Measurements from ENCODE around the gene OTOF. TPM values are rescaled to one million over a fixed set of nuclear protein-coding genes. Genes with fewer than 3 reads are reported as not detected.

Gene OTOF
- total RNA-seq, 2 donors from 2014 or later = not detected

GRCh38 chr2:26460613-26461031, 17.3 kb downstream of the OTOF start:
- H3K4me3 ChIP-seq = no peak overlapping the region
- H3K36me3 ChIP-seq = no peaks in the 10 kb centered on the region
- H3K27ac ChIP-seq = no peak overlapping the region
- TF ChIP-seq CTCF (IDR thresholded peaks at IDR 0.05) = no peak
- intact Hi-C loops (cut with DNase I) = no loop called here
- no peak overlapping the region for H3K9ac ChIP-seq (ENCODE audit: low read depth in 2 of 2, low read length in 2 of 2)
- H3K27me3 ChIP-seq = no peaks in the 10 kb centered on the region
- H3K9me3 ChIP-seq = no peaks in the 10 kb centered on the region
- DNase-seq = no peak
- no peaks in the 10 kb centered on the region for H3K4me1 ChIP-seq

- intact Hi-C loops (cut with DNase I) = no loop called here
- no peak for TF ChIP-seq CTCF (IDR thresholded peaks at IDR 0.05)
- Histone ChIP-seq H3K36me3 (no peaks in the 10 kb centered on the region), H3K27me3 (no peaks in the 10 kb centered on the region), H3K9me3 (no peaks in the 10 kb centered on the region), H3K4me3 (no peak overlapping the region), H3K4me1 (no peaks in the 10 kb centered on the region), H3K27ac (no peak overlapping the region), H3K9ac (ENCODE audit: low read depth in 2 of 2, low read length in 2 of 2) (no peak overlapping the region)
- DNase-seq = no peak
These were observed 17.8 kb downstream of the OTOF start for GRCh38 chr2:26459991-26460612.

GRCh38 chr2:26458365-26459042, 19.4 kb downstream of the OTOF start:
- DNase-seq = no peak
- H3K36me3 ChIP-seq = no peaks in the 10 kb centered on the region
- intact Hi-C loops (cut with DNase I) = no loop called here
- H3K27me3 ChIP-seq = no peaks in the 10 kb centered on the region
- no peak overlapping the region for H3K4me3 ChIP-seq
- no peaks in the 10 kb centered on the region for H3K9me3 ChIP-seq
- no peak overlapping the region for H3K9ac ChIP-seq (ENCODE audit: low read depth in 2 of 2, low read length in 2 of 2)
- H3K4me1 ChIP-seq = no peaks in the 10 kb centered on the region
- TF ChIP-seq CTCF (IDR thresholded peaks at IDR 0.05) = no peak
- H3K27ac ChIP-seq = no peak overlapping the region

GRCh38 chr2:26457695-26458364, 20.1 kb downstream of the OTOF start:
- no peak for TF ChIP-seq CTCF (IDR thresholded peaks at IDR 0.05)
- intact Hi-C loops (cut with DNase I) = no loop called here
- Histone ChIP-seq H3K9ac (ENCODE audit: low read depth in 2 of 2, low read length in 2 of 2) (no peak overlapping the region), H3K4me3 (no peak overlapping the region), H3K4me1 (no peaks in the 10 kb centered on the region), H3K36me3 (no peaks in the 10 kb centered on the region), H3K27ac (no peak overlapping the region), H3K27me3 (no peaks in the 10 kb centered on the region), H3K9me3 (no peaks in the 10 kb centered on the region)
- DNase-seq = no peak

GRCh38 chr2:26457251-26457666, 20.7 kb downstream of the OTOF start:
- intact Hi-C loops (cut with DNase I) = no loop called here

More at GRCh38 chr2:26457251-26457666, 20.7 kb downstream of the OTOF start:
- H3K9me3 ChIP-seq = no peaks in the 10 kb centered on the region
- no peak for TF ChIP-seq CTCF (IDR thresholded peaks at IDR 0.05)
- no peak overlapping the region for H3K9ac ChIP-seq (ENCODE audit: low read depth in 2 of 2, low read length in 2 of 2)
- DNase-seq = no peak
- no peak overlapping the region for H3K27ac ChIP-seq
- no peaks in the 10 kb centered on the region for H3K36me3 ChIP-seq
- H3K27me3 ChIP-seq = no peaks in the 10 kb centered on the region
- no peak overlapping the region for H3K4me3 ChIP-seq
- no peaks in the 10 kb centered on the region for H3K4me1 ChIP-seq

All from colonic mucosa (tissue), 4 donors.